Left kidney (tissue), 2 donors: ENCODE results near the gene BFSP2. TPM values are rescaled to one million over a fixed set of nuclear protein-coding genes. Genes with fewer than 3 reads are reported as not detected.

ENCODE experiments used
- DNase-seq: peaks from one replicate; pipeline ENCODE4 v3.0.0-alpha.2; 2013
- polyA plus RNA-seq: library from polyadenylated mRNA; unstranded; fragments of 120-200 nt; gene quantifications from one replicate; pipeline ENCODE4 v1.2.1, GENCODE V29; 2013; ENCODE audit not compliant: insufficient read length

BFSP2 gene
- polyA plus RNA-seq, 1 donor: 0.33 TPM

GRCh38 chr3:133383175-133383574, 16.7 kb upstream of the BFSP2 start:
- no peak for DNase-seq

DNA sequence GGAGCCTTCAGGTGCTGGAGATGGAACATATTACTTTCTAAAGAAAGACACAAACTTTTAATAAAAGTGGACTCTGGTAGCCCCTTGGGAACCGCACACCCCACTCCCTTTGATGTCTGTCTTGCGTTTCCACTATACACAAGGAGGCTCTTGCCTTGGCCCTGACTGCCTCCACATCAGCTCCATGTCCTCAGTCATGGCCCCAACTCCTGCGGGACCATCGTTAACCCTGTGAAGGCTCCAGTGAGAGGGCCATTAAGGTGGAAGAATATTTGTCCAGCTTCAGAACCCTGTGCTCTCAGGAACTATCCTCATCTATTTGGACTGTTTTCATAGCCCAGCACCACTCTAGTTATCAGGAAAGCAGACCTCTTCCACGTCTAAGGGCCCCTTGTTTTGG, 16.1 kb upstream of the BFSP2 start:
- DNase-seq: no peak

DNA sequence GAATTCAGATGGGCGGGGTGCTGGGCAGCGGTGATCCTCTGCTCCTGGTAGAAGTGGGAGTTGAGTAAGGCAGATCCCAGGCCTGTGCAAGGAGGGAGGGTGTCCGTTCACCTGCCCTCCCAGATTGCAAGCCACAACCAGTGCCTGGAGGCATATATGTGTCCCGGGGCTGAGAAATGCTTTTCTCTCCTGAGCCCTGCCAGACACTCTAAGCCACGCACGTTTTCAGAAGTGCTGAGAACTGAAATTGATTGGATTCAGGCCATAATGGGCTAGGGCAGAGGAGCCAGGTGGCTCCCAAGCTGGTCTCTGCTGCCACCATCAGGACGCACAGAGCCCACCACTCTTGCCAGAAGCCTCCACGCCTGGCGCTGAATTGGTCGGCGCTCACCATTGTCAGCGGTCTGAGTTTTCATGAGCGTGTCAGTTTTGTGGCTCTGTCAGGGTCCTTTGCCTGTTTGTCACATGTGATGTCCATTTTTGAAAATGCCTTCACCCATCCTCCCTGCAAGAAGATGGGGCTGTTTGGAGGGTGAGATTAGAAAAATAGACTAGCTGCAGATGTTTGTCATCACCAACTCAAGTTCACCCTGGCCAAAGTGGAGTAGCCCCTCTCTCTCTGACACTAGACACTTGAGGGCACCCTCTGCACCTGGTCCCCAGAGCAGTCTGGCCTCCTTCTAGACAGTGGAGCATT, 15.4 kb upstream of the BFSP2 start:
- peak; percentile 64 for DNase-seq

GRCh38 chr3:133386876-133387275, 13.0 kb upstream of the BFSP2 start:
- no peak for DNase-seq

- no peak for DNase-seq
Measured at GRCh38 chr3:133387341-133387740, 12.5 kb upstream of the BFSP2 start.

- no peak for DNase-seq
Measured at GRCh38 chr3:133388696-133389395, 11.0 kb upstream of the BFSP2 start.

DNA sequence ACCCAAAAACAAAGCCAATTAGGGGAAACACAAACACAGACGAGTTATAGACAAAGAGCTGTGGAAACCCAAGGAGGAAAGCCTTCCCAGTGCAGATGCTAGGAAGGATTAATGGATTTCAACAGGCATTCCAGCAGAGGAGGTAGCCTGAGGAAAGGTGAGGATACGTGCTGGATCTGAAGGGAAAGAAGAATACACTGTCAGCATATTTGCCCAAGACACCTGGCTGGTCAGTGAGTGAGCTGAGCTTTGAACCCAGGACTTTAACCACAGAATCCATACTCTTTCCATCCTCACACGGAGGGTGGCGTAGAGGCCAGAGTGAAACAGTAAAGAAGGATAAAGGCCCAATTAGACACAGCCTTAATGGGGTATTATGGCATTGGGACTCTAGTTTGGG, 9.1 kb upstream of the BFSP2 start:
- no peak for DNase-seq

GRCh38 chr3:133393204-133393603, 6.7 kb upstream of the BFSP2 start:
- no peak for DNase-seq

DNA sequence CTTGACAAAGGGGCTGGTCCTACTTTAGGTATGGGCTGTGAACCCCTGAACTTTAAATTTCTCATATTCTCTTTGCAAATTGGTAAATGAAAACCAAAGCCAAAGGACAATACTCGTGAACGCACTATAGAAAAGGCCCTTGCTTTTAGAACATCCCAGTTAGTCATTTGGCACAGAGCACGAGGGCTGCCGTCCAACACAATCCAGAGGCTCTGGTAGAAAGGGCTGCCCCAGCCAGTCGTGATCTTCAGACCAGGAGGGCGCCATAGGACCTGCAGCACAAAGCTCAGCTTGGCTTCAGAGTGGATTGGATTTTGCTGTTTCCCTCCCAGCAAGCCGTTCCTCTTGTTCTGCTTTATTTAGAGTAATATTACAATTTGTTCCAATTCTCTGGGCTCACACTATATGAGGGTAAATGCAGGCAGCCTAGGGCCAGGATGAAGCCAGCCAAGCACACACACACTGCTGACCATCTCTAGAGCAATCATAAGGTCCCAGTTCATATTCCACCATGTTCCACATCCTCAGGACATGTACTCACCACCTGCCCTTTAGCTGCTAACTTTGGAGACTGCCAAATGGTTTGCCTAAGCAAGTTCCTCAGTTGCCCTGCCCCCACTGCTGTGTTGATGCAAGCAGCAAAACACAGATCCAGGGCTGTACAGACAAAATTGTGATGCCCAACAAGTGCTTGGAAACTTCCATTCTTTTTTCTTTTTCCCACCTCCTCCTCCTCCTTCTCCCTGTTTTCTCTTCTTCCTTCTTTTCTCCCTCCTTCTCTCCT, 6.0 kb upstream of the BFSP2 start:
- DNase-seq: no peak

DNA sequence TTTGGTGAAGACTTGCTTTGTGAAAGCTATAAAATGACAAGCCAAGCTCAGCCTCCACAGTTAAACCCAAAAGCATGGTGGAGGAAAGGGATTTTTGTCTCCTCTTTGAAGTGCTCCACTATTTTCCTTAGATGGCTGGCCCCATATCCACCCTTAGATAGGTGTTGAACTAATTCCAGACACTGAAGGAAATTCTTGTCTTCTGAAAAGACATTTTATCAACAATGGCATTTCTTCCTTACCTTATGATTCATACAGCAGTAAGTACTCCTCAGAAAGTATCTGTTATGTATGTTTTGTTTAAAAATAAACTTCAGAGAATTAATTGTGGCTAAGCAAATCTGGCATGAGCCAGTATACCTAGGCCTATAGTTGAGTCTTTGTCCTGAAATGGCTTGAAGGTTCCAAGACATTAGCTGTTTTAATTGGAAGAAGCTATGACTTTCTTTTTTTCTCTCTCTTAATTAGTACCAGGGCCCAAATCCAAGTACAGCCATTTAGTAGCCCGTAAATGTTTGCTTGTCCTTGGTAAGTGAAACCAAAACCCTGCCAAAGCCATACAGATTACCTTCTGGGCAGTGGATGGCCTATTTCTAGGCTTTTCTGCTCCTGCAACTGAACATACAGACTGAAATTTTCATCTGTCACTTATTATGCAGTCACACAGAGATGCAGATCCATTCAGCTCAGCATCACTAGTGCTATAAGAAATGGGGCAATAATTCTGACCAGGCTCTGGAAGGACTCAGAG, 5.1 kb upstream of the BFSP2 start:
- no peak for DNase-seq

DNA sequence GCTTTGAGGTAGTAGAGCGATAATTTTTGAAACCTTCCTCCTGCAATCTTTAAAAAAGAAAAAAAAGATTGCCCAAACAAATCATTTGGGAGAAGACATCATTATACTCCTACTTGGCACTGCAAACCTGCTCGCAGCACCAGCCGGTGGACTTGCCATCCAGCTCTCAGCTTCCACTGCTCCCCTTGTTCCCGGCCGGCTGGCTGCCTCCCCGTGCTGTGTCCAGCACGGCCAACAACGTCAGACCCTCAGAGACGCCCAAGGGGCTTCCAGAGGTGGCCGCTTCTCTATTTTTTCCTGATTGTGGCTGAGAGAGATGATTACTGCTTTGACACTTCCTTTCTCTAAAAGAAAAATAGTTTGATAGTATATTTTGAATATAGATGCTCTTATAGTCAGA, 3.0 kb upstream of the BFSP2 start:
- no peak for DNase-seq

DNA sequence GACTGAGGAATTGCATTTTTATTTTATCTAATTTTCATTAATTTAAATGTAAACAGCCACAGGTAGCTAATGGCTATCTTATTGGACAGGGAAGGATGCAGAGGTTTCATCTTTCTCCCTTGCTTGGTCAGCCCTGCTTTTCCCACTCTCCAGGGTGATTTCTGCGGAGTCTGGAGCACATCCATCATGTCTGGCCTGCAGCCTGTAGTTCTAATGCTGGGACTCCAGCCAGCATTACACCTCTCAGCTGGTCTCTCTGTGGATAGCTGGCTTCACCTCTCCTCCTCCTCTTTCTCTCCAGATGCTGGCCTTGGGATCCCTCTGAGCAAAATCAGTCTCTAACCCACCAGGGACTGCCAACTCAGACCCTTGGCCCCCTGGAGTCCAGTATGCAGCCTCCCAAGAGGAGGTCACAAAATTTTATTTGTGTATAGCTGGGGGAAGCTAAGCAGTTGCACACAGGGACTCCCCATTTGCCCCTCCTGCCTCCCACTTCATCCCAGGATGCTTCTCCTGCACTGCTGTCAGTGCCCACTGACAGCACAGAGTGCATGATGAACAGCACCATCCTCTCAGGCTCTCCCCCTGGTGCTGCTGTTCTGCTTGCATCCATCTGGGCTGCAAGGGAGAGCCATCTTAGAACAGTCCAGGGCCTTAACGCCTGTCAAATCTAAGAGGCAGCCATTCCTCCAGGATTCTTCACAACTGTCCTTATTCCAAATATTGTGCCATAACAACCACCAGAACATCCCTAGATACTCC, 1.7 kb downstream of the BFSP2 start:
- DNase-seq: no peak

DNA sequence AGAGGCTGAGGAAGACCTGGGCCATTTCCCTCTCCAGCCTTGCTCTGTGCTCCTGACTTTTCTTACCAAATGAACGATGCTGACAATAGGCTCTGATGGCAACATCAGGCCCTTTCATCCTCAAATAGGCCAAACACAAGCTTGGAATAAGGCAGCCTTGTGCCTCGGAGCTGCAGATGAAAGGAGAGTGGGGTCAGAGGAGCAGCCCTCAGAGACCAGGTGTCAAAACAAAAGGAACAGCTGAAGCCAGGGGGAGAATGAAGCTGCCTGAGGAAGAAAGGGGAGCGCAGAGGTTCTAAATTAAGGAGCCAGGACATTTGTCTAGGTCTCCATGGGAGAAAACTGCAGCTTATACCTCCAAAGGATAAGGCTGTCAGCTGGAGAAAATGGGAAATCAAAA, 5.1 kb downstream of the BFSP2 start:
- no peak for DNase-seq

DNA sequence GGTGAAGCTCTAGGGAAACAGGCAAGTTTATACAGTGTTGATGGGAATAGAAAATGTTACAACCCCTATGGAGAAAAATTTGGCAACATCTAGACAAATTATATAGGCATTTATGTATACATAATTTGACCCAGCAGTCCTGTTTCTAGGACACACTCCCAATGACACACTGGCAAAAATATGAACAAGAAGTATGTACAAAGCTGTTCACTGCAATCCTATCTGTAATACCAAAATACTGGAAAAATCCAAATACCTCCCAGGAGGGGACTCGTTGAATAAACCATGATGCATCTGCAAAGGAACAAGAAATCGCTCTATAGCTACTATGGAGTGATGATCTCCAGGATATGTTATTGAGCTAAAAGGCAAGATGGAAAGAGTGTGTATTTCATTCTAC, 8.5 kb downstream of the BFSP2 start:
- DNase-seq: no peak

DNA sequence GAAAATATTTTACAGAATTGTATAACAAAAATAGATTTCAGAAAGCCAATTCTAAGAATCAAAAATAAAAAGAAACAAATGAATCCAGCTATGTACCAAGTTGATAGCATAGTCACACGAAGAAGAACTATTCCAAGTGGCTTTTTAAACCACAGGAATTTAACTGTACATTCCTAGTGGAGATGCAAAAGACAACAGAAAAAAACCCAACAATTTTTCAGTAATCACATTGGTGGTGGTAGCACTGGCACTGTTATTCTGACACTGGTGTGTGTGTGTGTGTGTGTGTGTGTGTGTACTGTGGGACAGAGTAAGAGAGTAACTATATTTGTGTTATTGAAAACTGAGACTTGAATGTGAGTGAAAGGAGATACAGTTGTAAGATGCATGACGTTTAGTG, 9.1 kb downstream of the BFSP2 start:
- no peak for DNase-seq

- DNase-seq: no peak
Measured at GRCh38 chr3:133410191-133410892, 10.5 kb downstream of the BFSP2 start.

DNA sequence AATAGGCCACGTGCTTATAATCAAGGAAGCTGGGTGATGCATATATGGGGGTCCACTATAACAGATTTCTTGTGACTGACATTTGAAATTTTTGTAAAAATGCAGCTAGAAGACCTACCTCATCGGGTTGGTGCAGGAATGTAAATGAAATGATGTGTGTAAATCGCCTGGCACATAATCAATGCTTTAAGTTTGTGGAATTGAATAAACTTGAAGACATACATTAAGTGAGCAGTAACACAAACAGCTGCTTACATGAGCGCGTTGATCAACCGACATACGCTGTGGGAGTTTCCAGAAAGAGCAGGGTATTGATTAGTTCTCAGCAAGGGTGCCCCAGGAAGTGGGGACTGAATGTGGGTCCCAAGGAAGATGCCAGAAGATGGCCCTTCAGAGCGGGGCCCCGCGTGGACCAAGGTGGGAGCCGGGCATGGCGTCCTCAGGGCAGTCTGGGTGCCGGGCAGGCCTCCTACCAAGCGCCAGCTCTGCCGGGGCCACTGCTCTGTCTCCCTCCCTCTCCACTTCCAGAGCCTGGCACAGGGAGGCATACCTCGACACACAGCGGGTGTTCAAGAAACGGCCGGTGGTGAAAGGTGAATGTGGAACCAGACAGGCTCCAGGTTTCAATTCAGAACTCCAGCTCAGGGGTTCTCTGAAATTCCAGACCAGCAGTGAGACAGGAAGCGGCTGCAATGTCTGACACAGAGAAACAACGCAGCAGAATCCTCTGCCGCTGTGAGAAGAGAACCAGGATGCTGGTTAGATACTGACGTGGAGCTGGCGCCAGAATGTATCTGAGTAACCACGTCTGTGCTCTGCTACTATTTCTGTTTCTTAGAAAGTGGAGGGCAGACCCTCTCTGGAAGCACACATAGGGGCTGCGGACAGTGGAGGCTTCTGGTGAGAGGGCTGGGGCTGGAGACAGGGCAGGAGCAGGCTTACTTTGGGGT, 12.6 kb downstream of the BFSP2 start:
- no peak for DNase-seq

- no peak for DNase-seq
Measured at GRCh38 chr3:133413161-133414020, 13.5 kb downstream of the BFSP2 start.

- no peak for DNase-seq
Measured at GRCh38 chr3:133414021-133414392, 14.2 kb downstream of the BFSP2 start.
